Motor neuron (in vitro differentiated cells): ENCODE measurements around the gene UNC13C. TPM values are rescaled to one million over a fixed set of nuclear protein-coding genes. Genes with fewer than 3 reads are reported as not detected.

Experiments used
- ATAC-seq, 8 experiments: fragments of 200-7000 bp; cut with Tn5 transposase; replicated peaks in 6 of 8; 2 replicates each; pipeline ENCODE4 v1.8.0; 2021; ENCODE audit warnings: mild to moderate bottlenecking in 8 of 8, moderate library complexity in 8 of 8
- H3K27ac ChIP-seq, 2 donors: fragments of 250-450 bp; sonication (Bioruptor Pico); 2 replicates each; pipeline ENCODE4 v1.9.0; 2021; ENCODE audit warnings: antibody characterized with exemption in 2 of 2, mild to moderate bottlenecking in 2 of 2, moderate library complexity in 1 of 2
- H3K4me1 ChIP-seq, 2 donors: fragments of 250-450 bp; sonication (Bioruptor Pico); replicated peaks in 1 of 2; 2 replicates each; pipeline ENCODE4 v1.6.1; 2021; ENCODE audit warnings: antibody characterized with exemption in 2 of 2, mild to moderate bottlenecking in 2 of 2, moderate library complexity in 1 of 2
- H3K4me3 ChIP-seq, 5 donors: fragments of 250-450 bp; sonication (Bioruptor Pico); 2 replicates each; pipeline ENCODE4 v1.9.0; 2021; ENCODE audit warnings: antibody characterized with exemption in 5 of 5, mild to moderate bottlenecking in 5 of 5, moderate library complexity in 4 of 5
- WGBS, 10 experiments: fragments of 450-650 bp; shearing (Covaris generic); methylation state at CpG; one replicate each; pipeline ENCODE4 v1.0.0; 2022; 5-methylcytosine and 5-hydroxymethylcytosine counted together
- in situ Hi-C, 9 experiments: fragments of 400-800 bp; cut with MboI; loops; one replicate each; pipeline ENCODE4 v1.15.0; 2021; ENCODE audit warnings: low sequenced_read_pairs in 9 of 9, low pct_unique_long_range_greater_than_20kb in 2 of 9; ENCODE audit not compliant: unreplicated experiment in 9 of 9
- total RNA-seq, 8 experiments: library from RNA; unstranded; fragments of 300-600 nt; gene quantifications; 2 replicates each; pipeline versions ENCODE4 v1.2.3 to v1.2.4, GENCODE V29; 2022

The UNC13C gene
- total RNA-seq, 8 experiments from 2014 or later: 0.10 to 1.1 (median 0.26) TPM; not detected in 2

GRCh38 chr15:54528021-54528420, 549.8 kb downstream of the UNC13C start:
- 0 to 75% (median 13%) methylated on average over 1 of the region's 1 CpG; no CpG with 5 or more reads in 1 of the 10 experiments for WGBS, 10 experiments
- no peaks in the 10 kb centered on the region for H3K4me1 ChIP-seq
- H3K4me3 ChIP-seq: no peak overlapping the region
- ATAC-seq: no peak
- H3K27ac ChIP-seq: no peak overlapping the region
- in situ Hi-C loops: no loop called here

- WGBS, 10 experiments: 0 to 90% (median 72%) methylated on average over 2 to 6 of the region's 6 CpGs
Measured at GRCh38 chr15:54540721-54541120, 562.5 kb downstream of the UNC13C start.

GRCh38 chr15:54547491-54547890, 569.2 kb downstream of the UNC13C start:
- WGBS, 10 experiments: 7 to 94% (median 50%) methylated on average over 1 to 3 of the region's 3 CpGs; no CpG with 5 or more reads in 2 of the 10 experiments
- no peak overlapping the region for H3K27ac ChIP-seq
- in situ Hi-C loops: no loop called here
- H3K4me3 ChIP-seq: no peak overlapping the region
- no peak for ATAC-seq
- no peaks in the 10 kb centered on the region for H3K4me1 ChIP-seq

More at GRCh38 chr15:54540721-54541120, 562.5 kb downstream of the UNC13C start:
- in situ Hi-C loops: no loop called here
- no peak overlapping the region for H3K4me3 ChIP-seq
- ATAC-seq: no peak
- H3K4me1 ChIP-seq: no peaks in the 10 kb centered on the region
- H3K27ac ChIP-seq: no peak overlapping the region

- WGBS, 10 experiments: 0 to 75% (median 28%) methylated on average over 1 of the region's 1 CpG; no CpG with 5 or more reads in 6 of the 10 experiments
- in situ Hi-C loops: no loop called here
- ATAC-seq: no peak
- Histone ChIP-seq H3K4me1 (no peaks in the 10 kb centered on the region), H3K4me3 (no peak overlapping the region), H3K27ac (no peak overlapping the region)
Measured at GRCh38 chr15:54550954-54551353, 572.7 kb downstream of the UNC13C start.

GRCh38 chr15:54556231-54556630, 578.0 kb downstream of the UNC13C start:
- 0 to 80% (median 36%) methylated on average over 1 of the region's 1 CpG for WGBS, 10 experiments
- H3K4me1 ChIP-seq: no peaks in the 10 kb centered on the region
- no peak overlapping the region for H3K4me3 ChIP-seq
- H3K27ac ChIP-seq: no peak overlapping the region
- in situ Hi-C loops: no loop called here
- ATAC-seq: no peak

- Histone ChIP-seq H3K27ac (no peak overlapping the region), H3K4me3 (no peak overlapping the region), H3K4me1 (no peaks in the 10 kb centered on the region)
- no peak for ATAC-seq
- 0 to 94% (median 76%) methylated on average over 3 to 4 of the region's 4 CpGs for WGBS, 10 experiments
- in situ Hi-C loops: no loop called here
Measured at GRCh38 chr15:54559405-54560069, 581.3 kb downstream of the UNC13C start.

GRCh38 chr15:54560417-54560816, 582.2 kb downstream of the UNC13C start:
- H3K4me3 ChIP-seq: no peak overlapping the region
- H3K4me1 ChIP-seq: no peaks in the 10 kb centered on the region
- WGBS, 10 experiments: 40 to 100% (median 83%) methylated on average over 2 of the region's 2 CpGs; no CpG with 5 or more reads in 1 of the 10 experiments
- H3K27ac ChIP-seq: no peak overlapping the region
- in situ Hi-C loops: no loop called here
- ATAC-seq: no peak

- no peaks in the 10 kb centered on the region for H3K4me1 ChIP-seq
- in situ Hi-C loops: no loop called here
- H3K4me3 ChIP-seq: no peak overlapping the region
- 6 to 100% (median 51%) methylated on average over 1 to 3 of the region's 3 CpGs; no CpG with 5 or more reads in 1 of the 10 experiments for WGBS, 10 experiments
- no peak overlapping the region for H3K27ac ChIP-seq
- ATAC-seq: no peak
Measured at GRCh38 chr15:54564166-54564565, 585.9 kb downstream of the UNC13C start.

- no peak overlapping the region for H3K4me3 ChIP-seq
- H3K27ac ChIP-seq: no peak overlapping the region
- no peaks in the 10 kb centered on the region for H3K4me1 ChIP-seq
- in situ Hi-C loops: no loop called here
- 0 to 85% (median 48%) methylated on average over 2 to 5 of the region's 5 CpGs; no CpG with 5 or more reads in 1 of the 10 experiments for WGBS, 10 experiments
- no peak for ATAC-seq
Measured at GRCh38 chr15:54566654-54567053, 588.4 kb downstream of the UNC13C start.

- in situ Hi-C loops: no loop called here
- no peak for ATAC-seq
- 0 to 71% (median 28%) methylated on average over 1 to 2 of the region's 2 CpGs; no CpG with 5 or more reads in 1 of the 10 experiments for WGBS, 10 experiments
- Histone ChIP-seq H3K4me1 (no peaks in the 10 kb centered on the region), H3K4me3 (no peak overlapping the region), H3K27ac (no peak overlapping the region)
Measured at GRCh38 chr15:54567408-54568035, 589.3 kb downstream of the UNC13C start.

- no peak overlapping the region for H3K27ac ChIP-seq
- WGBS, 10 experiments: 0 to 75% (median 38%) methylated on average over 1 of the region's 1 CpG; no CpG with 5 or more reads in 1 of the 10 experiments
Measured at GRCh38 chr15:54568381-54568780, 590.1 kb downstream of the UNC13C start.

GRCh38 chr15:54571576-54571975, 593.3 kb downstream of the UNC13C start:
- Histone ChIP-seq H3K4me1 (no peaks in the 10 kb centered on the region), H3K27ac (no peak overlapping the region), H3K4me3 (no peak overlapping the region)
- ATAC-seq: no peak
- WGBS, 10 experiments: 0 to 100% (median 79%) methylated on average over 1 of the region's 1 CpG; no CpG with 5 or more reads in 6 of the 10 experiments
- in situ Hi-C loops: no loop called here

More at GRCh38 chr15:54568381-54568780, 590.1 kb downstream of the UNC13C start:
- no peak overlapping the region for H3K4me3 ChIP-seq
- no peak for ATAC-seq
- in situ Hi-C loops: no loop called here
- H3K4me1 ChIP-seq: no peaks in the 10 kb centered on the region

GRCh38 chr15:54575586-54575985, 597.3 kb downstream of the UNC13C start:
- Histone ChIP-seq H3K4me1 (no peaks in the 10 kb centered on the region), H3K27ac (no peak overlapping the region), H3K4me3 (no peak overlapping the region)
- in situ Hi-C loops: no loop called here
- no peak for ATAC-seq
- 22 to 100% (median 60%) methylated on average over 1 of the region's 1 CpG; no CpG with 5 or more reads in 1 of the 10 experiments for WGBS, 10 experiments
